Effector CD8-positive, alpha-beta T cell (primary cell): ENCODE data around the gene RXFP4.
A peak's percentile ranks its signal among the peaks of the same experiment; 100 is the strongest.

ENCODE experiments used
- DNase-seq: peaks from one replicate; lab custom pipeline; 2025; lab: John Stamatoyannopoulos, UW

RXFP4 gene

DNA sequence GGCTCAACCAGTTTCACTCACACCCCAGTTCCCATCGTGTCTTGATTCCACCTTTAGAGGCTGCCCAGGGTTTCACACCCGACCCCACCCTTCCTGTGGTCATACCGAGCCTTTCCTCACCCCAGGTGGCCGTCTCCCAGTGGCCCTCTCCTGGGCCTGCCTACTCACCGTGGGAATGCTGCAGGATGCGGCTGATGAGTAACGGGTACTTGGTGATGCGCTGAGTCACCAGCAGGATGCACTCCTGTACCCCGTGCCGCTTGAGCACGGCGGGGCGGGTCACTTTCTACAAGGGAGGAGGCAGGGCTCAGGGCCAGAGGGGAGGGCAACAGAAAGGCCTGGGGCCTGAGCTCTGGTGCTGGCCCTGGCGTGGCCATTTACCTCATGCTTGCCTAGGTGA is 20.5 kb downstream of the RXFP4 start:
- no peak for DNase-seq

DNA sequence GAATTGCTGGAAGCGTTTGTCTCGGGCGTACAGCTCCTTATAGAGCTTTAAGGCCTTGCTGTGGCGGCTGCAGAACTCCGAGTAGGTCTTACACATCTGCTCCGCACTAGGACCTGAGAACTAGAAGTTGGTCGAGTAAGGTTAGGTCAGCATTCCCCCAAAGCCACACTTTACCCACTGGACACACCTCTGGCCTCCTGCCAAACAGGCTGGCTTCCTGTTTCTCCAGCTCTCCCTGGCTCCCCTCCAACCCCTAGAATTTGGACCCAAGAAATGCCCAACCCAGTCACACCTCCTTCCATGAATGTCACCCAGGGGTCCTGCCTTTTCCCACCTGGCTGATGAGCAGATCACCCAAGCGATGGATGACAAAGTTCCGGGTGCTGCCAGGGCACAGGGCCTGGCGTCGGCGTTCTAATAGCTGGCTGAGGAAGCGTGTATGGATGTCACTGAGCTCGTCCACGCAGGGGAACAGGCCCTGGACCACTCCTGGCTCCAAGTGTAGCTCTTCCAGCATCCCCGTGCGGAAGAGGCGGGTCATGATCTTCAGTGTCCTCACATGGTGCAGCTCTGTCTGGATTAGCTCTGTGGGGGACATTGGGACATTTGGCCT is 21.3 kb downstream of the RXFP4 start:
- DNase-seq, result no peak

DNA sequence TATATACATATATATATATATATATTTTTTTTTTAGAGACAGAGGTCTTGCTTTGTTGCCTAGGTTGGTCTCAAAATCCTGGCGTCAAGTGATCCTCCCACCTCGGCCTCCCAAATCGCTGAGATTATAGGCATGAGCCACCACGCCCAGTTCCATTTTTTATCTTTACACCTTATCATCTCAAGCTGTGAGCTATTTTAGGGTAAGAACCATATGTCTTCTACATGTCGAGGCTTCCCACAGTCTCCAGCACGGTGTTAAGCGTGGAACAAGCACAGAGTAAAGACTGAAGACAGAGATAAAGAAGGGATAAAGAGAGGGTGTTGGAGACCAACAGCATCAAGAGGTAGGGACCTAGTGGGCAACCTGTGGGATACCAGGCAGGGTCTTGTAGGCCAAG is 22.8 kb downstream of the RXFP4 start:
- no peak for DNase-seq

DNA sequence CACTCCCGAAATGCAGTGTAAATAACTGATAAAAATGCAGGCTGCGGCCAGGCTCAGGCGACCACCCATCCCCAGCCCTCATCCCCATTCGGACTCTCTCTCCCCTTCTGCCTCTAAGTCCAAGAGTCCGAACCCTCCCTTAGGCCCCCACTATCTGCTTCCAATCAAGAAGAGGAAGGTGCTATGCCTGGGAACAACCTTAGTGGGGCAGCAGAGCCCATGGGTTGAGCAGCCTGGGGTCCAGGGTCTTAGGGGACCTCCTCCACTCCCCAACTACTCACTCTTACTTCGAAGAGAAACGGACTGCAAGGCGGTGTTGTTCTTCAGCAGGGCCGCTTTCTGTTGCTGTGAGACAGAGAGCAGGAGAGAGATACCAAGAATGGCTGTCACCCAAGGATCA is 24.7 kb downstream of the RXFP4 start:
- DNase-seq, result no peak

DNA sequence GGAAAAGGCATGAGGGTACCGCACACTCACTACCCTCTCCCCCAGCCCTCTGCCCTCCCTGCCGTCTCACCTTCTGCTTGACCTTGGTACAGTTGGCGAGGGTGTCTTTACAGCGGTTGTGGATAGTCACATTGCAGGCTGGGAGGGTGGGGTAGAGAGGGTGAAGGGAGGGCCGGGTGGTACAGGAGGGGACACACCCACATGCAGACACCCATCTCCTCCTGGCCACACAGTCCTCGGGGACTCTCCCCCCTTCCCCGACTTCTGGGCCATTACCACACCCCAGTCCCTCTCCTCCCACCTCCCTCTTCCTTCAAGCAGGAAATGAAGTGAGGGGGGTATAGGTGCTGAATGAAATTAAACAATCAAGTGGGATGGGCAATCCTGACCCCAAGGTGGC is 25.3 kb downstream of the RXFP4 start:
- DNase-seq, result no peak

DNA sequence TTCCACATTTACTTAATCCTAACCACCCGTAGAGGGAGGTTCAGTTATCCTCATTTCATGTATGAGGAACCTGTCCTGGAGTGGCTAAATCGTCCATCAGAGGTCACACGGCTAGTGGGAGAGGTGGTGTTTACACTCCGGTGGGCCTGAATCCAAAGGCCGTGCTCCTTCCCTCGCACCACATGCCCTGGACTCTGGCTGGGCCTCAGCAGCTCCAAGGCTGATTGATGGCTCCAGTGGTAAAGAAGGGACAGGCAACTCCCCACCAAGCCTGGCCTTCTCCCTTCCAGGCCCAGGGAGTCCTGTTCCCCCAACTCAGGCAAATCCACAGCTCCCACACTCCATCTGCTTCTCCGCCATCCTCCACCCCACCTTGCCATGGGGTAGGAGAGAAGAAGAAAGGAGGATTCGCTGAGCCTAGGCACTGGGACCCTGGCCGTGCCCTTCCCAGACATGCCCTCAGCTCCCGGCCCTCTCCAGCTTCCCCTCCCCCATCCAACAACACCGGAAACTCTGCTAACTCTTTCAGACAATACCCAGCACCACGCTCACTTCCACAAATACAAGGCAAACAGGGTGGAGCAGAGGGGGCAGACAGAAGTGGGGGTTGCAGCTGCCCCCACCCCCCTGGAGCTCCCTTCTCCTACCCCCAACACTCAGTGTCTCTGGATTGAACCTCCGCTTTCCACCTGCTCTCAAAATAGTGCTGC is 26.1 kb downstream of the RXFP4 start:
- peak; percentile 9 for DNase-seq

DNA sequence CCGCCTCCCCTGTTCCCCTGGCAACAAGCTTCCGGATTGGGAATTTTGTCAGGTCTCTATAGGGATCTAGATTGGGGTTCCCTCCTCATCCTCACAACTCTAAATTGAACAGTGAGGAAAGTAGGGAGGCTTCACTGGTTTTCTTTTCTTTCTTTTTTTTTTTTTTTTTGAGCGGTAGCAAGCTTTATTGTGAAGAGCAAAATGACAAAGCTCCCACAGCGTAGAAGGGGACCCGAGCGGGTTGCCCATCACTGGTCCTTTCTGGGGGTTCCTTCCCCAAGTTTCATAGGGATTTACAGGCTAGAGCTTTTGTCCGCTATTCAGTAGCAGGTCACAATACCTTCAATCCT is 26.6 kb downstream of the RXFP4 start:
- DNase-seq, result no peak

DNA sequence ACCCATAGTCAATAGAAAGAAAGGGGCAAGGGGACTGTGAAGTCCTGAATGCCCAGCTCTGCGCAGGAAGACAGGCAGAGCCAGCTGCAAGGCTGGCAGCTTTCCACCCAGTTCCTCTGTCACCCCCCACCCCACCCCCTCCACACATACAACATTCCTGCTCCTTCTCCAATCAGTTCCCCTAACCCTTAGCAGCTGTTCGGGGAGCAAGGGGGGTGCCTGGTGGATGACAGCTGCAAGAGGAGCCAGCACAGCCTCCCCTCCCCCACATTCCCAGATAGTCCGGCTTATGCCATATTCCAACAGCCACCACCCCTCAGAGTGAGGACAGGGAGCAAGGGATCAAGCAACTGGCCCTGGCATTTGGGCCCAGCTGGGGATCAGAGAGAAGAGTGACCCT is 27.2 kb downstream of the RXFP4 start:
- DNase-seq, result no peak

DNA sequence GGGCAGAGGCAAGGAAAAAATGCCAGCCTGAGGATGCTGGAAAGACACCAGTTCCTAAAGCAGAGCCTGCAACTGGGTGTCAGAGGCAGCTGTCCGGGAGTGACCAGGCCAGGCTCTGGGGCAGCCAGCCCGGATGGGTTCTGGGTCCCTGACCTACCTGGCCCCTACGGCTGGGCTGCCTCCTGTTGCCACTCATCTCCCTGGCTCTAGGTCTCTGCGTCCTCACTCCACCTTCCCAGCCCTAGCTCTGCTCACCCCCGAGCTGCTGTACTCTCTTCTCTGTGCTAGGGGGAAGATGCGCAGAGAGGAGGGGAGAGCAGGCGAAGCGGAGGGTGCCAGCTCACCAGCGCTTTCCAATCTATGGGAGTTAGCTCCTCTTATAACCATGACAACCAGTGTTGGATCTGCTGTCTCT is 27.9 kb downstream of the RXFP4 start:
- no peak for DNase-seq

DNA sequence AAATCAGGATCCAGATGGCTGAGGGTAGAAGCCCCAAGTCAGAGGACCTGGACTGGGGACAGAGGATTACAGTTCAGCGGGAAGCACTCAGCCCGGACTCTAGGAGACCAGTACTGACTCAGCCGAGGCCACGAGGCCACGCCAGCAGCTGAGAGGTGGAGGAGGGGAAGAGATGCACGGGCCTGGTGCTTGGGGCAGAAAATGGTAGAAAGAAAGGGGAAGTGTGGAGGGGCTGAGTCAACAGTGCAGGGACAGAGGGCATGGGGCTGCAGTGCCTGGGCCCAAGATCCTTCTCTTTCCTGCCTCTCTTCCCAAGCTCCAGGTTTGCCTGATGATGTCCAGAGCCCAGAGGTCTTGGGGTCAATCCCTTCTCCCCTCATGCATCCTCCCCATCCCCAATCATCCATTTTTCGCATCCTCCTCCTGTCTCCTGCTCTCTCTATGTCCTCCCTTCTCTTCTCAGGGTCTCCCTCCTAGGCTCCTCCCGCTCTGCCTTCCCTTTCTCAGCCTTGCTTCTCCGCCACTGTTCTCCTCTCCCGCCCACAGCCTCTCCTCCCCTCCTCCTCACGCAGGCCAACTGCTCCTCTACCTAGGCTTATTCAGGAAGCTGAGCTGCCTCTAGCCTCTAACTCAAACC is 29.2 kb downstream of the RXFP4 start:
- no peak for DNase-seq

DNA sequence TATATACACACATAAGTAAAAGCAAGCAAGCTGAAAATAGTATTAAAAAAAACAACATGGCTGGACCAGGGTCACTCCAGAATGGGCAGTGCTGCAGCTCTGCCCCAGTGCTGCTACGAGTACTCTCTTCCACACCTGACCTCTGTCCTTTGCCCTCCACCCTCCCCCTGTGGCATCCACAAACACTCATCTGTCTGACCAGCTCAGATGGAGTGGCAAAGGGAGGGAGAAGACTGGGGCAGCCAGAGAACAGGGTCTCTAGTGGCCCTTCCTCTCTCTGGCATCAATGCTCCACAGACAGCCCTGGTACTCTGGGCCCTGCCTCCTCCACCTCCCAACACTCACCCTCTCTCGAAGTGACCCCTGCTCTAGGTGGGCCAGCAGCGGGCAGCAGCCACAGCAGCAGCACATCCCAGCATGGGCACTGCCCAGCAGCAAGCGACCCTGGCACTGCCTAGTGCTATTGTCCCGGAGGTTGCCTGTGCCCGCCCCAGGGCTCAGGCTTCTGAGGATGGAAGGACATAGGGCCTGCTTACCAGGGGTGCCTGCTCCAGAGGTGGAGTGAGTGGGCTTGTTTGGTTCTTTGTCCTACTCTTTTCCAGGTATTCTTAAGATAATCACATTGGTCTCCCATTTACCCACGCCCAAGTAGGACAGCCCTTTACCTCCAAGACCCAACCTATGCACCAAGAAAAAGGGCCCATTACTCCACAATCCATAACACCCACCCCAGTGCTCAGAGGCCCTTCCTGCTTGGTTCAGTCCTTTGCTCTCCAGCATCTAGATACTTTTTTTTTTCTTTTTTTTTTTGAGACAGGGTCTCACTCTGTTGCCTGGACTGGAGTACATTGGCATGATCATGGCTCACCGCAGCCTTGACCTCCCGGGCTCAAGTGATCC is 30.7 kb downstream of the RXFP4 start:
- no peak for DNase-seq

DNA sequence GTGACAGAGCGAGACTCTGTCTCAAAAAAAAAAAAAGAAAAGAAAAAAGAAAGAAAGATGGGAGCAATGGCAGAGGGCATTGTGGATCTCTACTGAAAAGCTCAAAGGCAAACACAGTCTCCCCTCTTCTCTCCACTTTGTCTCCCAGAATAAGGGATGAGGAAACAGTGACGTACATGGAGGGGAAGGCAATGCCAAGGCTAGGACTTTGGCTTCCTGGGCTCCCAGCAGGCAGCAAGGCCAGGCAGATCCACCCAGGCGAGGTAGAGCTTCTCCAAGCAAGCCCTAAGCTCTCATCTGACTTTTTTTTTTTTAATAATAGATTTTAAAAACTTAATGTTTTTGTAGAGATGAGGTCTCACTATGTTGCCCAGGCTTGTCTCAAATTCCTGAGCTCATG is 32.3 kb downstream of the RXFP4 start:
- DNase-seq, result no peak

DNA sequence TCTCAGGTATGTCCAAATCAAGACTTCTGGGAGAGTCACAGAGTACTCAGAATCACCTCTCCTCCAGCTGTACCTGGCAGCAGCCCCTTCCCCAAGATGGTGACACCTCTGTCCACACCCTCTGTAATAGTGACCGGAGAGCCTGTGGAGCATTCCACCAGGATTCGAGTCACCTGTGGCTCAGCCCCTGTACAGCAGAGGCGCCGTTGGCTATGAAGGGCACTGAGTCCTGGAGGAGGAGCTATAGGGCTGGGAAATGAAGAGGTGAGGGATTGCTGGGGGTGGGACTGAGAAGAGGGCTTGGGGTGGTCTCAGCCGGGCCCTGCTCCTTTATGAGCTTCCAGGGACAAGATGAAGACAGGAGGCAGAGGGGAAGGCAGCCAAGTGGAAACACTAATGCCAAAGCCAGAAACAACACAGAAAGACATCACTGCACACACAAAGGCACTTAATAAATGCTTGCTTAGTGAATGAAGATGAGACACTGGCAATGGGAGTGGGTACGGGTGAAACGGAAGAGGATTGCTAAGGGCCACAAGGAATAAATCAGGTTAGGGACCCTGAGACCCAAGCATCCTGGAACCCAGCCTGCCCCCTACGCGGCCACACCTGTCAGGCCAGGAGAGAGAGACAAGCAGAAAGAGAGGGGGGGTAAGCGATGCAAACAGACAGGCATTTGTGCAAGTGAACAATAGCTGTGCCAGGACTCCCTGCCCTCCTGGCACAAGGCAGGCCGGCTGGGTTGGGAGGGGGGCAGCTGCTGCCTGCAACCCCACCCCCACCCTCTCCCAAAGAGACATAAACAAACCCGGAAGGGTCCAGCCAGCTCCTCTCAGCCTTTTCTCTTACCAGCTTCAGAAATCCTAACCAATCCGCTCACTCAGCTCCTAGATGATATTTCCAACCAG is 33.0 kb downstream of the RXFP4 start:
- DNase-seq, result no peak

DNA sequence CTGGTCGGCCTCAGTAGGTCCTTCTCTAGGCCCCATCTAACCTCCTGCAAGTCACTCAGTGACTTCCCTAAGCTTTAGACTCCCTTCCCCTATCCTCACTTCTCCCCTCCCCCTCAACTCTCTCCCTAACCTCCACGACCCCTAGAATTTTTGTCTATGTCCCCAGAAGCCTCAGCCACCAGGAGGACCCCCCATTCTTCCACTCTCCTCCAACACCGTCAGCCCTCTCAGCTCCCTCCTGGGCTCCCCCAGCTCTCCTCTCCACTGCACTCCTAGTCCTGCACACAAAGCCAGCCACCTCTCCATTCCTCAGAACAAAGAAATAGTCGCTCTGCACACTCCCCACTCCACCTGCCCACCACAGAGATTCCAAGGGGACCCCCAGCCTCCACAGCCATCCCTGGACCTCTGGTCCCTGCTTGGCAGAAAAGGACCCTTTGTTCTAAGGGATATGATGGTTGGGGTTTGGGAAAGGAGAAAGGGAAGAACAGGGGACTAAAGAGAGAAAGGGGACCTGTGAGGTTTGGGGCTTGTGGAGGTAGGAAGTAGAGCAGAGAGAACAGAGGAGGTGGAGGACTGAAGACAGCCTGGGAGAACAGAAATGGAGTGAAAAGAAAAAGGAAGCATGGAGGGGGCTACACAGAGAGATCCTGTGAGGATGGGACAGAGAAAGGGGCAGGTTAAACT is 34.1 kb downstream of the RXFP4 start:
- no peak for DNase-seq

DNA sequence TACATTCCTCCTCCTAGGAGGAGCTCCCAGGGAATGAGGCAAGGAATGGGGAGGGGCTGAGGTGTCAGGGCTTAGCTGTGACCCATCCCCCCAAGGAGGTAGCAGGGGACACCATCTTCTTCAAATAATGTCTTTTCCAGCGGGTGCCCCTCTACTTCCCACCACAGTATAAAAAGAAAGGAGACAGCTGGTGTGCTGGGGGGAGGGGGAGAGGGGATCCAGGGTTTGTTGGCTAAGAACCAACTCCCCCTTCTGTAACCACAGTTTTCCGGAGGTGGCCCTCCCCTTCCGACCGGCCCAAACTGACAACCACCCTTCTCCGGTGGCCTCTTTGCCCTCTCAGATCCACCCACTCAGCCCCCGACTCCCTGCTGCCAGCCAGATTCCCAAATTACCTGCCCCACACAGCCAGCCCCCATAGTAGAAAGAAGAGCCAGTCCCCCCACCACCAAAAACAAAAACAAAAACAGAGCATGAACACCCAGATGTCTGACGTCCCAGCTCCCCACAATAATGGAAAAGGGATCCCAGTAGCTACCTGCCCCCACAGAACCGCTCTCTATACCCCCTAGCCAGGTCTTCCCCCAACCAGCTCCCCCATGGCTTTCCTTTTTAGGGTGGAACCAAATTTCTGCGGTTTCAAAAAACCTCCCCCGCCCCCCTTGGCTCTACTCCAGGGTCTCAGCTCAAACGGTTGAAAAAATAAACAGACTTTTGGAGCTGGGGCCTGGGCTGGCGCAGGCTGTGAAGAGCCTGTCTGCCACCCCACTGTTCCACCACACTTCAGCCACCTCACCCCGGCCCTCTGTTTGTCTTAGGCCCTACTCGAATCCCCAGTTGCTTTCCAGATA is 34.8 kb downstream of the RXFP4 start:
- peak; percentile 66 for DNase-seq

DNA sequence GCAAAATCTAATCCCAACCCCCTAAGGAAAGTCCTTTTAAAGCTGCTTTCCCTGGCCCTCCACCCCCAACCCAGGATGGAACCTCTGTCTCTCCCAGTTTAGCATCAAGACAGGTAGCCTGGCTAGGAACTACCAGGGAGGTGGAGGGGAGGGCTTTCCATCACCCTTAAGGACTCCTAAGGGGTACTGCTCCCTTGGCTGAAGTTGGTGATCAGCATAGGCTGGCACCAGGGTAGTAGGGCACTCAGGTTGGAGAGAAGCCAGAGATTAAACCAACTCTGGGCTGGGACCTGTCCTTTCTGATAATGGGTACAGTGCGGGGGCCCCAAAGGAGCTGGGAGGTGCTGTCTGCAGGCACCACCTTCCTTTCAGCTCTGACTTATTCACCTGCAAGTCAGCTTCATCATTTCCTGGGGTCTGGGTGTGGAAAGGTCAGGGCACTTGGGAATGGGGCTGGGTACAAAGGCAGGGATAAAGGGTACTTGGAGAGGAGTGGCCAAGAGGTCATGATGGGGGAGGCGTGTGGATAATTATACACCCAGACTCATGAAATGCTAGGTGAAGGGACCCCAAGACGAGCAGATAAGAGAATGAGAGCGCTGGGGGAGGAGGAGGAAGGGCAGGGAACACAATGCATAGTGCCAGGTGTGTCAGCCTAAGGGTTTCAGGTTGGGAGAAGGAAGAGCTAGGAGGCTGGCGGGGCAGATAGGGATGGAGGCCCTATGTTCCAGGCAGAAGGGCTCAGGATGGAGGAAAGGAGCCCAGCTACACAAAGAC is 35.7 kb downstream of the RXFP4 start:
- DNase-seq, result no peak

DNA sequence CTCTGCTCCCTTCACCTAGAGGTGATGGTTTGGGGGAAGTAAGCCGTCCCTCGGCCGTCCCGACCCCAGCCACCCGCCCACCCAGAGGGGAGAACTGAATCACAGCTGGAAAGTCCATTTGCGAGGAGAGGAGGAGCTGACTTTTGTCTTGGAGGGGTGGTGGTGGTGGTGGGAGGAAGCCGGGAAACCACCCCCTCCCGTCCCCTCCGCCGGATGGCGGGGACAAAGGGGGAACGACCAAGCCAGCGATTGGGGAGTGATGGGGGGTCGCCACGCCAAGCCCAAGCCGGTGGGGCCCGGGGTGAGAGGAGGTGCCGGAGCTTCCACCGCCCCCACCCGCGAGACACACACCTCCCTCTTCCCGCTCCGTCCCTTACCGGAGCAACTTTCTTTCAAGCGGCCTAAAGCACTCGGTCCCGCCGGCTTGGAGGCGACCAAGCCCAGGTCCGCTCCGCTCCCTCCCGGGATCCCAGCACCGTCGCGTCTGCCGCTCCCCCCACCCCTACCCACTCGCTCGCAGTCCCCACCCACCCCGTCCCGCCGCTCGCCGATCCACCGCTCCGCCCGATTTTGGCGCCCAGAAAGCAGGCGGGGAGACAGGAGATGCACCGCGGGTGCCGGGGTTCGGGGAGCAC is 36.4 kb downstream of the RXFP4 start:
- DNase-seq, result no peak

DNA sequence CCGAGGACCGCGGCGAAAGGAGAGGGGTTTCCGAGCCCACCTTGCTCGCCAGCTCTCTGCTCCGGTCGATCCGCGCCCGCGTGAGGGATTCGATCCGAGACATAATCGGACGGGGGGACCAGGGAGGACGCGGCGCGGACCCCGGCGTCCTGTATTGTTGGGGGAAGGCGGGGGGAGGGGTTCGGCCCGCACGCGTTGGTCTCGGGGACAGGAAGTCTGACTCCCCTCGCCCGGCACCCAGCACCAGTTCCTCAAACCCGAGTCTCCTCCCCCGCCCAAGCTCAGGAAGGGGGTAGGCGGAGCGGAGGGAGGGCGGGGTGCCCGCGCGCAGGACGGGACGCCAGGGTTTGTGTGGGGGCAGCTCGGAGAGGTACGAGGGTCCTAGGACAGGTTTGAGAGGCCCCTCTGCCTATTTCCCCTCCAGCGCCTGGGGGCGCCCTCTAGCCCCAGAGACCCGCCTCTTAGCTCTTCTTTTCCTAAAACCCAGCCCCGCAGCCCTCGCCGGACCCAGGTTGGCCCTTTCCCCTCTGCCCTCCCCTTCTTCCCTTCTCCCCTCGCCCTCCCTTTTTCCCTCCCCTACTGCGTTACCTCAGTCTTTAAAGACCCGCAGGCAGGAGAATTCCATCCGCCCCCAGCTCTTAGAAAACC is 37.0 kb downstream of the RXFP4 start, which contains the start of gene ARHGEF2:
Gene ARHGEF2 (minus strand): TSS at position 223 of the 648 bp plus-strand sequence. CDS start 120 bp downstream, at position 103.
- peak; percentile 61 for DNase-seq
